Rectal smooth muscle tissue (tissue), 1 donor: ENCODE data around the gene TUBGCP4.
"Not testable (repeated sequence)": the region's sequence is repeated elsewhere in the genome, so short reads cannot be mapped to it uniquely, and the experiment has no call there.

ENCODE experiments used
- H3K27ac ChIP-seq: one replicate; pipeline ENCODE4 v1.7.0; 2013; ENCODE audit warnings: low read depth, low read length, inconsistent platforms
- H3K27me3 ChIP-seq: one replicate; pipeline ENCODE4 v1.7.0; 2013; ENCODE audit warnings: low read length; ENCODE audit not compliant: control insufficient read depth, insufficient read depth
- H3K36me3 ChIP-seq: one replicate; pipeline ENCODE4 v1.7.0; 2013; ENCODE audit warnings: low read length; ENCODE audit not compliant: control insufficient read depth, insufficient read depth
- H3K4me1 ChIP-seq: one replicate; pipeline ENCODE4 v1.7.0; 2013; ENCODE audit warnings: low read length; ENCODE audit not compliant: control insufficient read depth, insufficient read depth
- H3K4me3 ChIP-seq: one replicate; pipeline ENCODE4 v1.7.0; 2013; ENCODE audit warnings: low read length
- H3K9ac ChIP-seq: one replicate; pipeline ENCODE4 v1.7.0; 2013; ENCODE audit warnings: low read length

The TUBGCP4 gene

DNA sequence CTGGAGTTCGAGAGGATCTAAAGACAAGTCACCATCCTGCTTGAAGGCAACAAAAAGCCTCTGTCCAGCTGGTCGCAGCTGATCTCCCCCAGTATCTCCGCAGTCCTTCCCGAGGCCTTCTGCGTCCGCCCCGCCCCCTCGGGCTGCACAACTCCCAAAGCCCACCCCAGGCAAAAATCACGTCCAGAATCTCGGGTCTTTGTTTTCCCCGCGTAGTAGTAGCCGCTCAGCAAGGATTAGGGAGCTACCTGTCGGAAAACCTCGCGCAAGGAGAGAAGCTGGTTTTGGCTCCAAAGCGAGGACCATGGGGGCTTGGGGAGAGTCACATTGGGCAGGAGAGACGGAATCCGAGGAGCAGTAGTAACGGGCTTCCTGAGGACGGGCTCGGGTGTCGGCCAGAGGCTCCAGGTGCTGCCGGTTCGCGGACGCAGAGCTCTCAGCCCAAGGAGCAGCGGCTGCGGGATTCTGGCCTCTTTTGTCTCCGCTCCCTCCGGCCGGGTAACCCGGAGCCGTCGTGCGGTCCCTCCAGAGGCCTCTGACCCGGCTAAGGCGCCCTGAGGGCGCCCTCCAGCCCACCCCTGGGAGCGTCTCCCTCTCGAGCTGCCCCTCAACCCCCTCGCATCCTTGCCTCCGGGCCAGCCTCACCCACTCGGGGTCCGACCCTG lies 459 bp upstream of the TUBGCP4 start:
- peak overlapping the region; percentile 45 for H3K27ac ChIP-seq
- H3K9ac ChIP-seq = peak overlapping the region; percentile 74

DNA sequence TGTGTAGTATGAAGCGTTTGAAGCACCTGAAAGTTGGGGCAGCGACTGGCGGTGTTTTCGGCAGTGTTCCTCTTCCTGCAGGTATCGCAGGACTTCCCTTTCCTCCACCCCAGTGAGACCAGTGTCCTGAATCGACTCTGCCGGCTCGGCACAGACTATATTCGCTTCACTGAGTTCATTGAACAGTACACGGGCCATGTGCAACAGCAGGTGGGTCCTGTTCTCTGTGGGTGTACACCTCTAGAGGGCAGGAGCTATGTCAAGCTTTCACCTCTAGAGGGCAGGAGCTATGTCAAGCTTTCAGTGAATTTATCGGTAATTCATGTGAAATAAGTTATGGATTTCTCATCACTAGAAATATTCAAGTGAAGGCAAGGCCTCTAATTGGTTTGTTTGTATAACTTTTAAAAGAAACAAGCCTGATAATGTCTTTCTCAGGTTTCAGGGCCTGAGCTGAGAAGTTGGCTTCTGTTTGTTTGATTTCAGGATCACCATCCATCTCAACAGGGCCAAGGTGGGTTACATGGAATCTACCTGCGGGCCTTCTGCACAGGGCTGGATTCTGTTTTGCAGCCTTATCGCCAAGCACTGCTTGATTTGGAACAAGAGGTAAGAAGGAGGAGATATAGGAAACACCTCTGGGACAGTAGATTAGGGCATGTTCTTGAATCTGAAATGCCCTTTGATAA lies 5.3 kb downstream of the TUBGCP4 start:
- Histone ChIP-seq H3K36me3 (no peaks in the 10 kb centered on the region), H3K4me3 (no peak overlapping the region), H3K9ac (no peak overlapping the region), H3K27me3 (no peaks in the 10 kb centered on the region), H3K4me1 (peaks cover 3% of the 10 kb centered on the region), H3K27ac (no peak overlapping the region)

More for the DNA sequence above, 459 bp upstream of the TUBGCP4 start:
- Histone ChIP-seq H3K27me3 (no peaks in the 10 kb centered on the region), H3K36me3 (peaks cover 13% of the 10 kb centered on the region), H3K4me3 (peak overlapping the region; percentile 97), H3K4me1 (peaks cover 9% of the 10 kb centered on the region)

DNA sequence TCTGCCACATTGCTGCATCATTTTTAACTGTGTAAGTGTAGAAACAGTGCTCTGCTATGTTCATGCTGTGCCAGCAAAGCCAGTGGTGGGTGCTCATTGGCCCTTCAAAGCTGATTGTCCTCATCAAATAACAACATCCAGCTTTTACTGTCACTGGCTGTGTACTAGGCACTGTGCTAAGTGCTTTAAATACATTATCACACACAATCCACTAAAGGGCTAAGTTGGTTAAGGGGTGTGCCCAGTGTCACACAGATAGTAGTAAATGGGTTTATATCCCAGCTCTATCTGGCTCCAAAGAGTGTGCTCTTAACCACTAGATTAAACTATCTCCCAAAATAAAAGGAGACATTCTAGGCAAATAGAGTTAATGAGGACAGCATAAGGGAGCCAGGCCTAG lies 7.7 kb downstream of the TUBGCP4 start:
- H3K9ac ChIP-seq = no peak overlapping the region
- H3K36me3 ChIP-seq = no peaks in the 10 kb centered on the region
- no peak overlapping the region for H3K4me3 ChIP-seq
- no peaks in the 10 kb centered on the region for H3K27me3 ChIP-seq
- H3K27ac ChIP-seq = no peak overlapping the region
- H3K4me1 ChIP-seq = no peaks in the 10 kb centered on the region

DNA sequence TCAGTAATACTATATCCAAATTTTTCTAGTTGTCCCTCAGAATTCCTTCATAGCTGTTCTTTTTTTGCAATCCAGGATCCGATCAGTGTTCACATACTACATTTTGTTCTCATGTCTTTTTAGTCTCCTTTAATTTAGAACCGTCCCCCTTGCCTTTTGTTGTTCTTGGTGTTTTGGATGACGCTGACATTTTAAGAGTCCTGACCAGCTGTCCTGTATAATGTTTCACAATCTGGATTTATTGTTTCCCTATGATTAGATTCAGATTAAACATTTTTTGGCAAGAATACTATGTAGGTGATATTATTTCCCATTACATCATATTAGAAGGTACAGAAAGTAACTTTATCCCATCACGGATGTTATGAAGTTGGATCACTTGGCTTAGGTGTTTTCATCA lies 11.4 kb downstream of the TUBGCP4 start:
- no peak overlapping the region for H3K9ac ChIP-seq
- H3K4me3 ChIP-seq = no peak overlapping the region
- peaks cover 16% of the 10 kb centered on the region for H3K36me3 ChIP-seq
- no peaks in the 10 kb centered on the region for H3K27me3 ChIP-seq
- no peaks in the 10 kb centered on the region for H3K4me1 ChIP-seq
- no peak overlapping the region for H3K27ac ChIP-seq

DNA sequence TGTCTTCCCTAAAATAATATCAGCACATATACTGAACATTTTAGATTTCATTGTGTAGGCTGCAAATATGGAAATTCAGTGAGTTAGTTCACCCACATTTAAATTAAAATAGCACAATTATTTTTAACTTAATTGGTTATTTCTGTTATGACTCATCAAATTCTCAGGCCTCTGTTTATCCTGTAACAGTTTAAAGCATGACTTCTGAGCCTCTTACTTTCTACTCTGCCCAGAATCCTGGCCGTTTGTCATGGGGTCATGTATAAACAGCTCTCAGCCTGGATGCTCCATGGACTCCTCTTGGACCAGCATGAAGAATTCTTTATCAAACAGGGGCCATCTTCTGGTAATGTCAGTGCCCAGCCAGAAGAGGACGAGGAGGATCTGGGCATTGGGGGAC lies 12.2 kb downstream of the TUBGCP4 start:
- H3K4me1 ChIP-seq = no peaks in the 10 kb centered on the region
- no peak overlapping the region for H3K27ac ChIP-seq
- no peak overlapping the region for H3K4me3 ChIP-seq
- no peaks in the 10 kb centered on the region for H3K27me3 ChIP-seq
- no peak overlapping the region for H3K9ac ChIP-seq
- peaks cover 16% of the 10 kb centered on the region for H3K36me3 ChIP-seq

DNA sequence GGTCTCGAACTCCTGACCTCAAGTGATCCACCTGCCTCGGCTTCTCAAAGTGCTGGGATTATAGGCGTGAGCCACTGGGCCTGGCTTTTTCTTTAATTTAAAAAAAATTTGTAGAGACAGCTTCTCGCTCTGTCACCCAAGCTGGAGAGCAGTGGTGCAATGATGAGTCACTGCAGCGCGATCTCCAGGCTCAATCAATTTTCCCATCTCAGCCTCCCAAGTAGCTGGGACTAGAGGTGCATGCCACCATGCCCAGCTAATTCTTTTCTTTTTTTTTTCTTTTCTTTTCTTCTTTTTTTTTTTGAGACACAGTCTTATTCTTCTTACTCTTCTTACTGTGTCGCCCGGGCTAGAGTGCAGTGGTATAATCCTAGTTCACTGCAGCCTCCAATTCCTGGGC lies 19.8 kb downstream of the TUBGCP4 start:
- no peaks in the 10 kb centered on the region for H3K4me1 ChIP-seq
- no peak overlapping the region for H3K4me3 ChIP-seq
- peaks cover 9% of the 10 kb centered on the region for H3K36me3 ChIP-seq
- H3K27ac ChIP-seq = no peak overlapping the region
- no peaks in the 10 kb centered on the region for H3K27me3 ChIP-seq
- H3K9ac ChIP-seq = no peak overlapping the region

DNA sequence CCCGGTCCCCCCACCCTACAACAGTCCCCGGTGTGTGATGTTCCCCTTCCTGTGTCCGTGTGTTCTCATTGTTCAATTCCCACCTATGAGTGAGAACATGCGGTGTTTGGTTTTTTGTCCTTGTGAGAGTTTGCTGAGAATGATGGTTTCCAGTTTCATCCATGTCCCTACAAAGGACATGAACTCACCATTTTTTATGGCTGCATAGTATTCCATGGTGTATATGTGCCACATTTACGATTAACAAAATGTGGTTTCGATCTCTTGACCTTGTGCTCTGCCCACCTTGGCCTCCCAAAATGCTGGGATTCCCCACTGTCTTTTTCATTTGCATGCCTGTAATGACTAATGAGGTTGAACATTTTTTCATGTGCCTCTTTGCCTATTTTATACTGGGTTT lies 22.7 kb downstream of the TUBGCP4 start:
- H3K9ac ChIP-seq, H3K27ac ChIP-seq, H3K27me3 ChIP-seq, H3K4me3 ChIP-seq, H3K4me1 ChIP-seq: not testable (repeated sequence)
- peaks cover 15% of the 10 kb centered on the region for H3K36me3 ChIP-seq

DNA sequence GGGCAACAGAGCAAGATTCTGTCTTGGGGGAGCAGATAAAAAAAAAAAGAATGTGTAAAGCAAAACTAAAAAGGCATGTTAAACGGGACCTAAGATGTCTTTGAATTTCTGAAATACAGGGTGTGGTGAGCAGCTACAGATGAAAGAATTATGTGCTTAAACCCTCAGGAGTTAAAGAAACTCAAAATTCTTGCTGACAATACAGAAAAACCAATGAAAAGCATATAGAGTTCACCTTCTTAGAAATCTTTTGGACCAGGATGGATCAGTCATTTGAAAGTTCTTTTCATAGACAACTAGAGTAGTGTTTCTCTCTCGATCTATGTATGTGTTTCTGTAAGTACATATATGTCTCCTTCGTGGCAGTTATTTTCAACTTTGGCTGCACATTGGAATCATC lies 31.4 kb downstream of the TUBGCP4 start:
- Histone ChIP-seq H3K27me3 (no peaks in the 10 kb centered on the region), H3K4me3 (no peak overlapping the region), H3K27ac (no peak overlapping the region), H3K9ac (no peak overlapping the region), H3K36me3 (peaks cover 23% of the 10 kb centered on the region), H3K4me1 (no peaks in the 10 kb centered on the region)

DNA sequence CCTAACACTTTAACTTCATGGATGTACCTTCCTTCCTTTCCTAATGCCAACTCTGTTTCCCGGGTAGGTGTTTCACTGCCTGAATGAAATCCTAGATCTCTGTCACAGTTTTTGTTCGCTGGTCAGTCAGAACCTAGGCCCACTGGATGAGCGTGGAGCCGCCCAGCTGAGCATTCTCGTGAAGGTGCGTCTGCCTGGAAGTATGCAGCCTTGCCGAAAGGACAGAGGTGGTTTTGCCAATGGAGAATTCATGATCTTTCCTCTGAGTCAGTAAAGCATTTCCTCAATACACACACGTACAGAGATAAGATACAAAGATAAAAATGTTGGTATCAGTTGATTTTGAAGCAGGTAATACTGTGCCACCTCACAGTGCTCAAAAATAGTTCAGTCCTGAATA lies 32.7 kb downstream of the TUBGCP4 start:
- H3K27ac ChIP-seq = no peak overlapping the region
- H3K4me3 ChIP-seq = no peak overlapping the region
- H3K27me3 ChIP-seq = no peaks in the 10 kb centered on the region
- peaks cover 30% of the 10 kb centered on the region for H3K36me3 ChIP-seq
- peaks cover 2% of the 10 kb centered on the region for H3K4me1 ChIP-seq
- H3K9ac ChIP-seq = no peak overlapping the region

DNA sequence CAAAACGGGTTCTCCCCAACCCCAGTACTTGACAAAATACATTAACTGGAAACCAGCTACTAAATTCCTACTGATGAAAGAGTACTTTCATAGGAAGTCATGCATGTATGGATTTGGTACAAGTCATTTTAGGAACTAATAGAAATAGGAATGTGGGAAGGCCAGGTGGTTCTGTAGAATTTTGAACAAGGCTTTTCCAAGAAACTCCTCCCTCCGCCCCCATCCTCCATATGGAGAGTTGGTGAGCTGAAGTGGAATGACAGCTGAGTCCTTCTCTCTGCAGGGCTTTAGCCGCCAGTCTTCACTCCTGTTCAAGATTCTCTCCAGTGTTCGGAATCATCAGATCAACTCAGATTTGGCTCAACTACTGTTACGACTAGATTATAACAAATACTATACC lies 33.2 kb downstream of the TUBGCP4 start:
- no peak overlapping the region for H3K4me3 ChIP-seq
- peaks cover 2% of the 10 kb centered on the region for H3K4me1 ChIP-seq
- H3K27me3 ChIP-seq = no peaks in the 10 kb centered on the region
- H3K36me3 ChIP-seq = peaks cover 33% of the 10 kb centered on the region
- no peak overlapping the region for H3K27ac ChIP-seq
- no peak overlapping the region for H3K9ac ChIP-seq

DNA sequence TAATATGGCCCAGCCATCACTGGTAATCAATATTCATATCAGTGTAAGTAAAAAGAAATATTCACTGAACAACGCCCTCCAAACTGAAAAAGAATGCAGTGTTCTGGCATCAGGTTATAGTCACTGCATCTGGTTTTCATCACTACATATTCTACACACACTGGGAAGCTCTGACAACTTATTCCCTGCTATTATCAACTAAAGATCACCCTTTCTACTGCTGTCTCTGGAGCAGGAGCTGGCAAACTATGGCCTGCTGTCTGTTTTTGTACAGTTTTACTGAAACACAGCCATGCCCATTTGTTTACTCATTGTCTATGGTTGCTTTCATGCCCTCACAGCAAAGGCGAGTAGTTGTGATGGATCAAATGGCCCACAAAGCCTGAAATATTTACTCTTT lies 35.3 kb downstream of the TUBGCP4 start:
- peaks cover 38% of the 10 kb centered on the region for H3K36me3 ChIP-seq
- H3K4me1 ChIP-seq = peaks cover 2% of the 10 kb centered on the region
- H3K27me3 ChIP-seq = no peaks in the 10 kb centered on the region
- H3K27ac ChIP-seq = peak overlapping the region; percentile 4
- H3K9ac ChIP-seq = no peak overlapping the region
- H3K4me3 ChIP-seq = no peak overlapping the region

DNA sequence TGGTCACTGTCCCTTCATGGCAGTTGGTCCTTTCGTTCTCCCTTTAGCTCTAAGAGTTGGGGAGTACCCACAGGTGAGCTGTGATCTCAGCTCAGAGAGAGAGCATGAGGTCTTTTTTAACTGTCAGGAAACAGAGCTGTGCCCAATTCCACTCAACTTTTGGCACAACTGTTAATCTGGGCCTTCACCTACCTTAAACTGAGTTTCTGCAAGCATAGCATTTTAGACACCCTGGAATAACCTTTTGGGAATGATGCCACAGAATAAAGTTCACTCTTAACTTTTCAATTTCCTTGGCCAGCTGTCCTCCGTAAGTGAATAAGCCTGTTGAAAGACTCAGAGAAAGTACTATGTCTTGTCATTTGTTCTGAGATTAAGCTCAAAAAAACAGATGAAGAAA lies 35.9 kb downstream of the TUBGCP4 start:
- H3K4me3 ChIP-seq = no peak overlapping the region
- H3K9ac ChIP-seq = no peak overlapping the region
- H3K36me3 ChIP-seq = peaks cover 41% of the 10 kb centered on the region
- peaks cover 2% of the 10 kb centered on the region for H3K4me1 ChIP-seq
- peak overlapping the region; percentile 4 for H3K27ac ChIP-seq
- H3K27me3 ChIP-seq = no peaks in the 10 kb centered on the region

DNA sequence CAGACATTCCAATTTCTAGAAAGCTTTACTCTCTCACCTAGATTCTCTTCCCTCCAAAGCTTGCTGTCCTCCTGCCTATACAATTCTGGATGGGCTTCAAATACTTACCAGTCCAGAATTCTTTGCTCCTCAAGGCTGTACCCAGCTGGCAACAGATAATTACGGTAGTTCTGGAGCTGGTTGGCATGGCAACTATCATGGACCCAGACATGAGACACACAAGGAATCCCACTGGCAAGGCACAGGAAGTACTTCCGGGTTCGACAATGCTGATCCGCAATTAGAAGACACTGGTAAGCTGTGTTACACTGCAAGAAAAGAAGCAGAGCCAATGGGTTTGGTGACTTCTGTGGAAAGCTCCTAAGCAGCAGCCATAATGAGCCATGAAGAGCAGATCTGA lies 37.9 kb downstream of the TUBGCP4 start:
- no peak overlapping the region for H3K9ac ChIP-seq
- no peak overlapping the region for H3K4me3 ChIP-seq
- H3K36me3 ChIP-seq = peaks cover 48% of the 10 kb centered on the region
- no peak overlapping the region for H3K27ac ChIP-seq
- peaks cover 2% of the 10 kb centered on the region for H3K4me1 ChIP-seq
- H3K27me3 ChIP-seq = no peaks in the 10 kb centered on the region
